GM18502 (cell line): ENCODE measurements around the gene WNT1.

ENCODE experiments used
- ATAC-seq: cut with Tn5 transposase; IDR thresholded peaks from one replicate; pipeline ENCODE4 v1.9.1; 2021; ENCODE audit warnings: mild to moderate bottlenecking; ENCODE audit not compliant: unreplicated experiment, poor library complexity

Gene WNT1

DNA sequence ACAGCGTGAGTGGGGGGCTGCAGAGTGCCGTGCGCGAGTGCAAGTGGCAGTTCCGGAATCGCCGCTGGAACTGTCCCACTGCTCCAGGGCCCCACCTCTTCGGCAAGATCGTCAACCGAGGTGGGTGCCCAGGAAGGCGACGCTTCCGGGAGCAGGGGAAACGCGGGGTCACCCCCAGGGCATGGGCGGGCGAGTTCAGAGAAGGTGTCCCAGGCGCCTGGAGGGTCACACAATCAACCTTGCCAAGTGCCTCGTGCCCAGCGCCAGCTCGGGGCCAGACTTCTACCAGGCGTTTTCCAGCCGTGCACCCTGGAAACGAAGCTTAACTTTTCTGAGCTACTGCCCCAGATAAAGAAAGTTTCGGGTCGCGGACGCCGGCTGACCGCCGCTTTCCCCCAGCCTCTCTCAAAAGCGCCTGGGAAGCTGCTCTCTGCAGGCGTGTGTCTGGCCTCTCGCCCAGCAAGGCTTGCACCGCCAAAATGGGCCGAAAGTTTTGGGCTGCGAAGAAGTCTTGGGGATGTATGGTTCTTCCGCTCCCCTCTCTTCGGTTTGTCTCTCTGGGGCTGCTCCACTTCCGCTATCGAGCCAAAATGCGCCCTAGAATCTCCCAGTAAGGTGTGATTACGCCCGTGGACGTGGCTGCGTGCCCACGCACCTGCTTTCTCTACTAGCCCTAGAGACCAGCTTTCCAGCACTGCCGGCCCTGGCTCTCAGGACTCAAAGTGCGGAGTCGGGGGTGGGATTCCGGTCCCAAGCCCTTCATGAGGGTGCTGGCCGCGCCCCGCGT lies 1.7 kb downstream of the WNT1 start:
- no peak for ATAC-seq

DNA sequence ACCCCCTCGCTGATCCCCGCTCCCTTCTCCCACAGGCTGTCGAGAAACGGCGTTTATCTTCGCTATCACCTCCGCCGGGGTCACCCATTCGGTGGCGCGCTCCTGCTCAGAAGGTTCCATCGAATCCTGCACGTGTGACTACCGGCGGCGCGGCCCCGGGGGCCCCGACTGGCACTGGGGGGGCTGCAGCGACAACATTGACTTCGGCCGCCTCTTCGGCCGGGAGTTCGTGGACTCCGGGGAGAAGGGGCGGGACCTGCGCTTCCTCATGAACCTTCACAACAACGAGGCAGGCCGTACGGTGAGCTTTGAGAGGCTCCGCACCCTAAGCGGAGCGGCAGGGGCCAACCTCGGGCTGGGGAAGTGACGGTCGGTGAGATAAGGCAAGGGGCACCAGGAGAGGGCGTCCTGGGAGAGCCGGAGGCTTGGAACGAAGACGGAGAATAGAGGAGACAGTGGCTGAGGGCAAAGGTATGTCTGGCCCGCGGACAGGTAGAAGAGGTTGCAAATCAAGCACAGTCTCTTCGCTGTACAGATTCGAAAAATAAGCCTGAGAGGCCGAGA lies 2.3 kb downstream of the WNT1 start:
- ATAC-seq: no peak

DNA sequence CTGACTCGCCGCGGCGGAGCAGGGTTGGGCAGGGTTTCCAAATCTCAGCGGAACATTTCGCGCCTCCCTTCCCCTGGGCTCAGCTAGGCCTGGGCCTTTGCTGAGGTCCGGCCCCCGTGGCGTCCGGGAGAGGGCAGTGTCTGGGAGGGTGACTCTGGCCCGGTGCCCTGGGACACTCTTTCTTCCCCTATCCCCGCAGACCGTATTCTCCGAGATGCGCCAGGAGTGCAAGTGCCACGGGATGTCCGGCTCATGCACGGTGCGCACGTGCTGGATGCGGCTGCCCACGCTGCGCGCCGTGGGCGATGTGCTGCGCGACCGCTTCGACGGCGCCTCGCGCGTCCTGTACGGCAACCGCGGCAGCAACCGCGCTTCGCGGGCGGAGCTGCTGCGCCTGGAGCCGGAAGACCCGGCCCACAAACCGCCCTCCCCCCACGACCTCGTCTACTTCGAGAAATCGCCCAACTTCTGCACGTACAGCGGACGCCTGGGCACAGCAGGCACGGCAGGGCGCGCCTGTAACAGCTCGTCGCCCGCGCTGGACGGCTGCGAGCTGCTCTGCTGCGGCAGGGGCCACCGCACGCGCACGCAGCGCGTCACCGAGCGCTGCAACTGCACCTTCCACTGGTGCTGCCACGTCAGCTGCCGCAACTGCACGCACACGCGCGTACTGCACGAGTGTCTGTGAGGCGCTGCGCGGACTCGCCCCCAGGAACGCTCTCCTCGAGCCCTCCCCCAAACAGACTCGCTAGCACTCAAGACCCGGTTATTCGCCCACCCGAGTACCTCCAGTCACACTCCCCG lies 3.0 kb downstream of the WNT1 start:
- no peak for ATAC-seq

DNA sequence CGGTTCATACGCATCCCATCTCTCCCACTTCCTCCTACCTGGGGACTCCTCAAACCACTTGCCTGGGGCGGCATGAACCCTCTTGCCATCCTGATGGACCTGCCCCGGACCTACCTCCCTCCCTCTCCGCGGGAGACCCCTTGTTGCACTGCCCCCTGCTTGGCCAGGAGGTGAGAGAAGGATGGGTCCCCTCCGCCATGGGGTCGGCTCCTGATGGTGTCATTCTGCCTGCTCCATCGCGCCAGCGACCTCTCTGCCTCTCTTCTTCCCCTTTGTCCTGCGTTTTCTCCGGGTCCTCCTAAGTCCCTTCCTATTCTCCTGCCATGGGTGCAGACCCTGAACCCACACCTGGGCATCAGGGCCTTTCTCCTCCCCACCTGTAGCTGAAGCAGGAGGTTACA lies 3.6 kb downstream of the WNT1 start:
- ATAC-seq: no peak

- no peak for ATAC-seq
These were observed 4.4 kb downstream of the WNT1 start for GRCh38 chr12:48982397-48983080.

DNA sequence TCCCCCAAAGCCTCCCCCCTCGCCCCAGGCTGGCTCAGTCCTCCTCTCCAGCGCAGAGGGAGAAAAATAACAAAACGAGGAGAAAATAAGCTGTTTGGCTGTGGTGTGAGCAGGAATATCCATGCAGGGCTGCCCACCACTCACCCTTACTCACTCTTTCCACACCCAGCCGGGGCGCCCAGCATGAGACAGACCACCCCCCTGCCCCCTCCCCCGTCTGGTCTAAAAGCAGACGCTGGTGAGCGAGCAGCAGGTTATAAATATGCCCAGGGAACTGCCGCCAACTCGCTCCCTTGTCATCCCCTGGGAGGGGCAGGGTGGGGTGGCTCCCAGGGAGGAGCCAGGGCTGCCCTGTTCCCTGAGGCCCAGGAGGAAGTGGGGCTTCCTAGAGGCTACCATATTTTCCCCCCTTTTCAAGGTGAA lies 7.4 kb downstream of the WNT1 start:
- no peak for ATAC-seq

DNA sequence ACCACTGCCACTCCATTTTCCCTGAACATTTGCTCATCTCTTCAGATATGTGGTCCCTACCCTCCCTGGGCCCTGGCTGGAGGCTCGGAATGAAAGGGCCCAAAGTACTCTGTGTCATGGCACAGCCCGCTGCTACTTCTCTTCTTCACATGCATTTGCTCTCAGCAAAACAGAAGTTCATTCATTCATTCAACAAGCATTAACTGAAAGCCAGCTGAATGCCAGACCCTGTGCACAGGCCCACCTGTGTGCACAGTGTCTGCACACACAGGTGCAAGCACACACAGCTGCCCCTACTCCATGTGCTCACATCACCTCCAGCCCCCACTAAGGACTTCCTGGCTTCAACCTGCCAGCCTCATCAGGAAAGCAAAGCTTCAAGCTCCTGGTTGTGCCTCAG lies 7.8 kb downstream of the WNT1 start:
- ATAC-seq: no peak

GRCh38 chr12:48986720-48987291 lies 8.7 kb downstream of the WNT1 start:
- no peak for ATAC-seq

- no peak for ATAC-seq
These were observed 10.0 kb downstream of the WNT1 start for GRCh38 chr12:48988030-48988649.

- ATAC-seq: no peak
These were observed 12.4 kb downstream of the WNT1 start for GRCh38 chr12:48990552-48990951.

- ATAC-seq: no peak
These were observed 13.3 kb downstream of the WNT1 start for GRCh38 chr12:48991247-48992050.

- no peak for ATAC-seq
These were observed 15.7 kb downstream of the WNT1 start for GRCh38 chr12:48993787-48994186.

DNA sequence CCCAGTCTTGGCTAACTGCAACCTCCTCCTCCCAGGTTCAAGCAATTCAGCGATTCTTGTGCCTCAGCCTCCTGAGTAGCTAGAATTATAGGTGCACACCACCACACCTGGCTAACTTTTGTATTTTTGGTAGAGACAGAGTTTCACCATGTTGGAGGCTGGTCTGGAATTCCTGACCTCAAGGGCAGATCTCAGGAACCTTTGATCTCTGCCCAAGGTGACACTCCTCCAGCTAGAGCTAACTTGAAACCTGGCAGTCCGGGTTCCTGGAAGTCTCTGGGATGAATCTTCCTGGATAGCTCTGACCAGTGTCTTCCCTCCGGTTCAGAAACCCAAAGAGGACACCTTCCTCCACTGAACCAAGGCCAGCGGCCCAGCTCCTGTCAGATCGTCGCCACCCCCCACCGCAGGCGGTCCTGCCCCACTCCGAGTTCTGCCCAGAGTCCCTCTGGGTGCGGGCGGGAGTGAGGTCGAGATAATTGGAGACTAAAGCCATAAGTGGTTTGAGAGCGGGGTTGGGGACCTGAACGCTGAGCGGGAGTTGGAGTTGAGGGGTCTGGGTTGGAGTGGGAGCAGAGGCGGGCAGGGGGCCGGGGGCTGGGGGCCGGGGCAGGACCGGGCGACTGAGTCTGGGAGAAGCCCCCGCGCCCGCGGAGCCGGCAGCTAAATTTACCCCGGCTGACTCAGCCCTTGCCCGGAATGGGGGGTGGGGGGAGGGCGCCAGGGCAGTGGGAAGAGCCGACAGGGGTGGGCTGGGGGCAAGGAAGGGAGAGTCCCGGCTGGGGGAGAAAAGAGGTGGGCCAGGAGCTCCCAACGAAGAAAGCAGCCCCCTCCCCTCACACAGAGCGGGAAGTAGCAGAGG lies 16.3 kb downstream of the WNT1 start:
- no peak for ATAC-seq

- ATAC-seq: no peak
These were observed 17.2 kb downstream of the WNT1 start for GRCh38 chr12:48995086-48995879.

DNA sequence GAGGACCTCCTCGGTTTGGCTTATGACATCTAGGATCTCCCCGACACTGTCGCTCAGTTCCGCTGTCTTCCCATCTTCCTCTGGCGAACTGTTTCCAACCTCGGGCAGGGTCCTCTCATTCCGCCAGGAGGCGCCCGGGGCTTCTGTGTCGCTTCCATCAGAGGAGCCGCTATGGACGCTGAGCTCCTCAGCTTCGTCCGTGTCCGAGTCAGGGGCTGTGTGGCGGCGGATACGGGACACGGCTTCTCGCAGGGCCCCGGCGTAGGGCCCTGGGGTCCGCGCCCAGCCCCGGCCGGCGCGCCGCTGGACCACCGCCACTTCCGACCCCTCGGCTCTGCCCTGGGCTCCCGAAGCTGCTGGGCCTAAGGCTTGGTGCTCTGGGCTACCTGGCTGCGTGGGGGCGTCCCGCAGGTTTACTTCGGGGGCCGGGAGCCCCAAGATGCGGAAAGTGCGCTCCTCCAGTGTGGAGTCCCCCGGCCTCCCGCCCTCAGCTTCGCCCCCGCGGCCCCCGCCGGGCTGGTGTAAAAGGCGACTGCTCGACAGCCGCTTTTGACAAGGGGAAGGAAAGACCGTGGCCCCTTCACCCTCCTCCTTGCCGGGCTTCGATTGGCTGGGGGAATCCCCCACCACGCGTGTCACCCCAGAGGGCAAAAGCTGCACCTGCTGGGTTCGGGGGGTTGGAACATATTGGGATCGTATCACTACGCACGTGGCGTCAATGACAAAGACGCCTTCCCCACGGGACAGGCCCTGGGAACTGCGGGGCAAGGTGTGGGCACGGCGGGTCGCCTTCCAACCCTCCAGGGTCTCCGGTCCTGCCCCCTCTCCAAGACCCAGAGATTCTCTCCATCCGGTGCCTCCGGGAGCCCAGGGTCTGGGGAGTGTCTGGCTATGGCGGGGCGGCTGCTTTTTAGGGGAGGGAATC lies 18.9 kb downstream of the WNT1 start:
- ATAC-seq: no peak

DNA sequence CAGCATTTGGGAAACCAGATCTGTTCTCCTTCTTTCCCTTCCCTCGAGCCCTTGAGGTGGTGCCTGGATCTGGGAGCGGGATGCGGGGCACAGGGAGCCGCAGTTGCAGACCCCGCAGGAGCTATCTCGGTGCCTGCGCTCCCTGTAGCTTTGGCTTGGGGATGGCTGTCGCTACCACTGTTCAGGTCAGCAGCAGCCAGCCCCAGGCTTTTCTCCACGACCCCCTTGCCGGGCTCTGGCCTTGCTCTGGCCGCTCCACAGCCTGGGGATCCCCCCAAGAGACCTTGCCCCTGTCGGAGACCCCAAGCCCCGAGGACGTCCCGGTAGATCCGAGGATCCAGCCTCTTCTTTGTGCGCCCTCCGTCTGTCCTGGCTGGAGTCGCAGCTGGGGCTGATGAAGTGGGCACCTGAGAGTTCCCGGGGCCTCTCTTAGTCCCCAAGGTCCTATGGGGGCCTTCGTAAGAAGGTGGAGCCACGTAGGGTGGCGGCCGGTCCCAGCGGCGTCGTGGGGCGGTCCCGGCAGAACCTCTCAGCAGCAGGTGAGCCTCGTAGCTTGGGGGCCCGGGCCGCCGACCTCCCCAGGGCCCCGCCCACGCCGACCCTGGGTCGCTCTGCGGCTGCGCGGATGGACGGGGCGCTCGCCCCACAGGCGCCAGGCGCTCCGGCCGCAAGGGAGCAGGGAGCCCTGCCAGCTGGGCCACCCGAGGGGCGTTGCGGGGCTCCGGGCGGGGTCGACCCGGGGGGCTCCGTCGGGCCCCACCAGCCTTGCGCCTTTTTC lies 19.8 kb downstream of the WNT1 start:
- ATAC-seq: peak; percentile 43
